Astrocyte (in vitro differentiated cells and primary cell): ENCODE results near the gene FLYWCH1.

Experiments
- CTCF ChIP-seq: IDR thresholded peaks from 2 replicates; pipeline ENCODE4 v1.5.1; 2011; ENCODE audit warnings: low read depth, mild to moderate bottlenecking, inconsistent platforms, low read length, moderate library complexity; ENCODE audit not compliant: insufficient read depth
- EZH2 ChIP-seq: IDR thresholded peaks from 2 replicates; pipeline ENCODE4 v1.6.1; 2012; ENCODE audit warnings: mild to moderate bottlenecking, low read length, inconsistent platforms; ENCODE audit not compliant: insufficient read depth

- TF ChIP-seq CTCF = no peak
- no peak for TF ChIP-seq EZH2
These were observed 14.9 kb downstream of the FLYWCH1 start for GRCh38 chr16:2926650-2926999.
